Transverse colon (tissue), 3 donors: Measurements from ENCODE around the gene DPEP2.

Experiments used
- POLR2A ChIP-seq: fragments of 450-650 bp; IDR thresholded peaks from one replicate; pipeline ENCODE4 v1.6.1; 2016; ENCODE audit warnings: antibody characterized with exemption, mild to moderate bottlenecking, moderate library complexity
- TF ChIP-seq, protein P1 (sequence below), 5 experiments: fragments of 200-600 bp in 3 of 5; fragments of 450-650 bp in 2 of 5; sonication (generic) in 3 of 5; IDR thresholded peaks; 1 replicate in 2 of 5; 2 replicates in 3 of 5; pipeline ENCODE4 v1.5.1; 2016 to 2017; ENCODE audit warnings: antibody characterized with exemption in 5 of 5, inconsistent platforms in 3 of 5, mild to moderate bottlenecking in 2 of 5, moderate library complexity in 1 of 5

- TF ChIP-seq POLR2A: no peak
- TF ChIP-seq, protein P1, sequence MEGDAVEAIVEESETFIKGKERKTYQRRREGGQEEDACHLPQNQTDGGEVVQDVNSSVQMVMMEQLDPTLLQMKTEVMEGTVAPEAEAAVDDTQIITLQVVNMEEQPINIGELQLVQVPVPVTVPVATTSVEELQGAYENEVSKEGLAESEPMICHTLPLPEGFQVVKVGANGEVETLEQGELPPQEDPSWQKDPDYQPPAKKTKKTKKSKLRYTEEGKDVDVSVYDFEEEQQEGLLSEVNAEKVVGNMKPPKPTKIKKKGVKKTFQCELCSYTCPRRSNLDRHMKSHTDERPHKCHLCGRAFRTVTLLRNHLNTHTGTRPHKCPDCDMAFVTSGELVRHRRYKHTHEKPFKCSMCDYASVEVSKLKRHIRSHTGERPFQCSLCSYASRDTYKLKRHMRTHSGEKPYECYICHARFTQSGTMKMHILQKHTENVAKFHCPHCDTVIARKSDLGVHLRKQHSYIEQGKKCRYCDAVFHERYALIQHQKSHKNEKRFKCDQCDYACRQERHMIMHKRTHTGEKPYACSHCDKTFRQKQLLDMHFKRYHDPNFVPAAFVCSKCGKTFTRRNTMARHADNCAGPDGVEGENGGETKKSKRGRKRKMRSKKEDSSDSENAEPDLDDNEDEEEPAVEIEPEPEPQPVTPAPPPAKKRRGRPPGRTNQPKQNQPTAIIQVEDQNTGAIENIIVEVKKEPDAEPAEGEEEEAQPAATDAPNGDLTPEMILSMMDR (IDR thresholded peaks at IDR 0.05): no peak
Observed at GRCh38 chr16:67946128-67946569, 53.1 kb downstream of the DPEP2 start.
